Loucy (cell line): ENCODE results near the gene SHFL.

ENCODE experiments used
- EZH2phosphoT487 ChIP-seq: fragments of 200-600 bp; IDR thresholded peaks from 2 replicates; pipeline ENCODE4 v1.6.1; 2018; ENCODE audit warnings: antibody characterized with exemption, mild to moderate bottlenecking, moderate library complexity, borderline replicate concordance
- TF ChIP-seq, protein P1 (sequence below): fragments of 200-600 bp; sonication (generic); conservative IDR thresholded peaks from 2 replicates; pipeline ENCODE4 v1.5.1; 2014; ENCODE audit warnings: mild to moderate bottlenecking, antibody characterized with exemption, low read length

DNA sequence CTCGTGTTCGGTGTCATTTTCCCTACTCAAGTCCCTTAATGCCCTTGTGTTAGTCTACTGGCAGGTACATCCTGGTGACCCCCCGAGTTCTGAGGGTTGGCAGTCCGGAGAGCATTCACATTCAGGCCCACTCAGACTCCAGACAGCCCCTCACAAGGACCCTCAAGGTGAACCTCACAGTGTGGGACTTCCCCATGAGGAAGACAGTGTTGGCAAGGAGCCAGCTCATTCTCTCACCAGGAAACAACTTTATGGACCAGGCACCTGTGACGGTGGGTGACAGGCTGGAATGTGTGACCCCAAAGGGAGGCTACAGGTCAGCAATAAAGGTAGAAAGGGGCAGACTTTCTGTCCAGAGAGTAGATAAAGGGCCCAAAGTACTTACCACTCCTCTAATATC, 48.3 kb upstream of the SHFL start:
- TF ChIP-seq, protein P1, sequence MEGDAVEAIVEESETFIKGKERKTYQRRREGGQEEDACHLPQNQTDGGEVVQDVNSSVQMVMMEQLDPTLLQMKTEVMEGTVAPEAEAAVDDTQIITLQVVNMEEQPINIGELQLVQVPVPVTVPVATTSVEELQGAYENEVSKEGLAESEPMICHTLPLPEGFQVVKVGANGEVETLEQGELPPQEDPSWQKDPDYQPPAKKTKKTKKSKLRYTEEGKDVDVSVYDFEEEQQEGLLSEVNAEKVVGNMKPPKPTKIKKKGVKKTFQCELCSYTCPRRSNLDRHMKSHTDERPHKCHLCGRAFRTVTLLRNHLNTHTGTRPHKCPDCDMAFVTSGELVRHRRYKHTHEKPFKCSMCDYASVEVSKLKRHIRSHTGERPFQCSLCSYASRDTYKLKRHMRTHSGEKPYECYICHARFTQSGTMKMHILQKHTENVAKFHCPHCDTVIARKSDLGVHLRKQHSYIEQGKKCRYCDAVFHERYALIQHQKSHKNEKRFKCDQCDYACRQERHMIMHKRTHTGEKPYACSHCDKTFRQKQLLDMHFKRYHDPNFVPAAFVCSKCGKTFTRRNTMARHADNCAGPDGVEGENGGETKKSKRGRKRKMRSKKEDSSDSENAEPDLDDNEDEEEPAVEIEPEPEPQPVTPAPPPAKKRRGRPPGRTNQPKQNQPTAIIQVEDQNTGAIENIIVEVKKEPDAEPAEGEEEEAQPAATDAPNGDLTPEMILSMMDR, result no peak
- no peak for TF ChIP-seq EZH2phosphoT487
